GM23248 (cell line): ENCODE data around the gene GAMT. TPM values are rescaled to one million over a fixed set of nuclear protein-coding genes. Genes with fewer than 3 reads are reported as not detected.

ENCODE experiments used
- DNase-seq: peaks from one replicate; pipeline ENCODE4 v3.0.0-alpha.2; 2015
- H2AFZ ChIP-seq: fragments of 200-600 bp; sonication (generic); 2 replicates; pipeline ENCODE4 v1.6.1; 2016; ENCODE audit warnings: antibody characterized with exemption
- H3F3A ChIP-seq: fragments of 200-600 bp; sonication (generic); 2 replicates; pipeline ENCODE4 v1.6.1; 2016; ENCODE audit warnings: mild to moderate bottlenecking, antibody characterized with exemption, mixed run types; ENCODE audit not compliant: insufficient read depth
- H3K27ac ChIP-seq: fragments of 200-600 bp; sonication (generic); 2 replicates; pipeline ENCODE4 v1.5.1; 2016; ENCODE audit warnings: mild to moderate bottlenecking
- H3K27me3 ChIP-seq: fragments of 200-600 bp; sonication (generic); replicated peaks from 2 replicates; pipeline ENCODE4 v1.6.1; 2016; ENCODE audit warnings: mild to moderate bottlenecking; ENCODE audit not compliant: insufficient read depth
- H3K36me3 ChIP-seq: fragments of 200-600 bp; sonication (generic); 2 replicates; pipeline ENCODE4 v1.6.1; 2016; ENCODE audit warnings: low read depth, mild to moderate bottlenecking
- H3K4me1 ChIP-seq: fragments of 200-600 bp; sonication (generic); 2 replicates; pipeline ENCODE4 v1.6.1; 2016; ENCODE audit warnings: mild to moderate bottlenecking; ENCODE audit not compliant: insufficient read depth
- H3K4me2 ChIP-seq: fragments of 200-600 bp; sonication (generic); one replicate; pipeline ENCODE4 v1.6.1; 2016; ENCODE audit warnings: mild to moderate bottlenecking; ENCODE audit not compliant: unreplicated experiment
- H3K4me3 ChIP-seq: fragments of 200-600 bp; sonication (generic); 2 replicates; pipeline ENCODE4 v1.5.1; 2016; ENCODE audit warnings: mild to moderate bottlenecking
- H3K79me2 ChIP-seq: fragments of 200-600 bp; sonication (generic); 2 replicates; pipeline ENCODE4 v1.6.1; 2016; ENCODE audit warnings: mild to moderate bottlenecking; ENCODE audit not compliant: insufficient read depth
- H3K9ac ChIP-seq: fragments of 200-600 bp; sonication (generic); 2 replicates; pipeline ENCODE4 v1.6.1; 2016; ENCODE audit warnings: mild to moderate bottlenecking
- H3K9me2 ChIP-seq: fragments of 200-600 bp; sonication (generic); 2 replicates; pipeline ENCODE4 v1.6.1; 2016; ENCODE audit warnings: mixed run types, mild to moderate bottlenecking, moderate library complexity; ENCODE audit not compliant: insufficient read depth
- H3K9me3 ChIP-seq: fragments of 200-600 bp; sonication (generic); one replicate; pipeline ENCODE4 v1.6.1; 2017; ENCODE audit warnings: low read depth
- H4K20me1 ChIP-seq: fragments of 200-600 bp; sonication (generic); 2 replicates; pipeline ENCODE4 v1.6.0; 2016; ENCODE audit not compliant: insufficient read depth
- EZH2 ChIP-seq: fragments of 200-600 bp; sonication (generic); IDR thresholded peaks from 2 replicates; pipeline ENCODE4 v1.6.1; 2018; ENCODE audit warnings: antibody characterized with exemption, mild to moderate bottlenecking; ENCODE audit not compliant: insufficient read depth, poor library complexity, severe bottlenecking
- EZH2phosphoT487 ChIP-seq: fragments of 200-600 bp; sonication (generic); IDR thresholded peaks from 2 replicates; pipeline ENCODE4 v1.6.1; 2018; ENCODE audit warnings: antibody characterized with exemption, moderate library complexity, mild to moderate bottlenecking, low read depth; ENCODE audit not compliant: insufficient read depth
- WGBS, 2 experiments: methylation state at CpG; one replicate each; pipeline ENCODE4 v1.1.6; 2015 to 2017; ENCODE audit warnings: low lambda C conversion rate in 2 of 2, low coverage in 1 of 2; ENCODE audit errors: missing lambda C conversion rate in 2 of 2; 5-methylcytosine and 5-hydroxymethylcytosine counted together
- in situ Hi-C: fragments of 300-500 bp; cut with MboI; formaldehyde crosslinking; loops from 2 replicates; pipeline ENCODE4 v1.15.0; 2020
- polyA plus RNA-seq: library from polyadenylated mRNA; unstranded; fragments of >200 nt; fragmentation: Nextera tagmentation; extraction: Ambion mirVana; gene quantifications from 2 replicates; pipeline ENCODE4 v1.2.1, GENCODE V29; 2016
- total RNA-seq: library from RNA; depleted of rRNA; stranded (reverse); fragments of >200 nt; shearing (Covaris generic); gene quantifications from 2 replicates; pipeline ENCODE4 v1.2.3, GENCODE V29; 2014; rRNA removed

The GAMT gene
- total and polyA plus RNA-seq, 2 experiments from 2014 or later, result 43.1 to 43.7 TPM

- WGBS, 2 experiments, result 74 to 76% methylated on average over 21 of the region's 21 CpGs
- H3K4me3 ChIP-seq, result no peak overlapping the region
Observed at GRCh38 chr19:1351381-1351851, 49.9 kb downstream of the GAMT start.

GRCh38 chr19:1350867-1351266 lies 50.5 kb downstream of the GAMT start:
- no peak for TF ChIP-seq EZH2phosphoT487
- no peak for TF ChIP-seq EZH2
- WGBS, 2 experiments, result 64 to 66% methylated on average over 5 of the region's 5 CpGs
- Histone ChIP-seq H3K4me2 (no peak overlapping the region), H3K27ac (no peak overlapping the region), H3K9me2 (no peaks in the 10 kb centered on the region), H3K36me3 (no peaks in the 10 kb centered on the region), H2AFZ (no peak overlapping the region), H3K79me2 (peaks cover 9% of the 10 kb centered on the region; the same call in 1 of the 2 replicates), H3K4me1 (0 out of 2 replicates have a peak, but pooled peaks cover 5% of the 10 kb centered on the region), H4K20me1 (no peaks in the 10 kb centered on the region), H3K4me3 (no peak overlapping the region), H3K27me3 (no peaks in the 10 kb centered on the region), H3K9ac (no peak overlapping the region), H3F3A (peaks cover 5% of the 10 kb centered on the region; the same call in 1 of the 2 replicates), H3K9me3 (no peaks in the 10 kb centered on the region)
- in situ Hi-C loops, result no loop called here
- no peak for DNase-seq

More at GRCh38 chr19:1351381-1351851, 49.9 kb downstream of the GAMT start:
- no peaks in the 10 kb centered on the region for H3K9me2 ChIP-seq
- TF ChIP-seq EZH2 (no peak), EZH2phosphoT487 (no peak)
- H3K4me2 ChIP-seq, result no peak overlapping the region
- H3K27me3 ChIP-seq, result no peaks in the 10 kb centered on the region
- H3K9ac ChIP-seq, result no peak overlapping the region
- no peaks in the 10 kb centered on the region for H3K9me3 ChIP-seq
- in situ Hi-C loops, result no loop called here
- no peaks in the 10 kb centered on the region for H4K20me1 ChIP-seq
- H3K4me1 ChIP-seq, result peaks cover 9% of the 10 kb centered on the region
- H3K27ac ChIP-seq, result no peak overlapping the region
- H2AFZ ChIP-seq, result no peak overlapping the region
- peaks cover 14% of the 10 kb centered on the region for H3K79me2 ChIP-seq
- H3K36me3 ChIP-seq, result no peaks in the 10 kb centered on the region
- DNase-seq, result no peak
- H3F3A ChIP-seq, result peaks cover 9% of the 10 kb centered on the region; the same call in 1 of the 2 replicates

GRCh38 chr19:1349211-1349610 lies 52.1 kb downstream of the GAMT start:
- Histone ChIP-seq H4K20me1 (no peaks in the 10 kb centered on the region), H3F3A (peaks cover 5% of the 10 kb centered on the region; the same call in 1 of the 2 replicates), H3K4me2 (no peak overlapping the region), H3K27ac (no peak overlapping the region), H2AFZ (no peak overlapping the region), H3K79me2 (no peaks in the 10 kb centered on the region), H3K9me2 (no peaks in the 10 kb centered on the region), H3K9ac (no peak overlapping the region), H3K4me3 (no peak overlapping the region), H3K36me3 (no peaks in the 10 kb centered on the region), H3K4me1 (0 out of 2 replicates have a peak, but pooled peaks cover 5% of the 10 kb centered on the region), H3K9me3 (no peaks in the 10 kb centered on the region), H3K27me3 (no peaks in the 10 kb centered on the region)
- no peak for DNase-seq
- TF ChIP-seq EZH2phosphoT487 (no peak), EZH2 (no peak)
- in situ Hi-C loops, result no loop called here
- WGBS, 2 experiments, result 82 to 83% methylated on average over 18 of the region's 18 CpGs

Other genes starting within 250 kb of the GAMT start
- gene SBNO2, start 227.3 kb downstream of the GAMT start, total RNA-seq, result 64.5 and 70.4 TPM in 2 replicates
- gene SBNO2, start 227.3 kb downstream of the GAMT start, polyA plus RNA-seq, result 7.5 and 11.9 TPM in 2 replicates
- 64.1 and 66.5 TPM in 2 replicates for gene STK11, start 195.8 kb downstream of the GAMT start, total RNA-seq
- gene STK11, start 195.8 kb downstream of the GAMT start, polyA plus RNA-seq, result 4.3 and 4.6 TPM in 2 replicates
- gene CBARP, start 163.5 kb downstream of the GAMT start, total RNA-seq, result 2.7 and 4.5 TPM in 2 replicates
- gene CBARP, start 163.5 kb downstream of the GAMT start, polyA plus RNA-seq, result 0.29 and 0.41 TPM in 2 replicates
- 27.4 and 38.9 TPM in 2 replicates for gene ATP5F1D, start 159.8 kb downstream of the GAMT start, total RNA-seq
- gene ATP5F1D, start 159.8 kb downstream of the GAMT start, polyA plus RNA-seq, result 287 and 290 TPM in 2 replicates
- 9.4 and 18.5 TPM in 2 replicates for gene MIDN, start 153.0 kb downstream of the GAMT start, total RNA-seq
- 3.1 and 4.0 TPM in 2 replicates for gene MIDN, start 153.0 kb downstream of the GAMT start, polyA plus RNA-seq
- 239 and 392 TPM in 2 replicates for gene CIRBP, start 132.2 kb downstream of the GAMT start, total RNA-seq
- 163 and 185 TPM in 2 replicates for gene CIRBP, start 132.2 kb downstream of the GAMT start, polyA plus RNA-seq
- 61.5 and 84.5 TPM in 2 replicates for gene FAM174C, start 126.0 kb downstream of the GAMT start, total RNA-seq
- 67.8 and 81.6 TPM in 2 replicates for gene FAM174C, start 126.0 kb downstream of the GAMT start, polyA plus RNA-seq
- not detected in 2 replicates for gene EFNA2, start 115.7 kb downstream of the GAMT start, total RNA-seq
- not detected in 2 replicates for gene EFNA2, start 115.7 kb downstream of the GAMT start, polyA plus RNA-seq
- 64.1 and 67.1 TPM in 2 replicates for gene NDUFS7, start 17.6 kb downstream of the GAMT start, total RNA-seq
- gene NDUFS7, start 17.6 kb downstream of the GAMT start, polyA plus RNA-seq, result 173 and 177 TPM in 2 replicates
- 56.6 and 59.4 TPM in 2 replicates for gene DAZAP1, start 6.0 kb upstream of the GAMT start, total RNA-seq
- 11.0 and 12.8 TPM in 2 replicates for gene DAZAP1, start 6.0 kb upstream of the GAMT start, polyA plus RNA-seq
- gene RPS15, start 36.9 kb upstream of the GAMT start, total RNA-seq, result 1,256 and 1,289 TPM in 2 replicates
- gene RPS15, start 36.9 kb upstream of the GAMT start, polyA plus RNA-seq, result 921 and 947 TPM in 2 replicates
- 0.11 TPM in 1 of 2 replicates, not detected in the other for gene APC2, start 48.6 kb upstream of the GAMT start, total RNA-seq
- 0.10 and 0.11 TPM in 2 replicates for gene APC2, start 48.6 kb upstream of the GAMT start, polyA plus RNA-seq
- gene C19orf25, start 77.7 kb upstream of the GAMT start, total RNA-seq, result 35.9 and 40.2 TPM in 2 replicates
- 33.2 and 34.7 TPM in 2 replicates for gene C19orf25, start 77.7 kb upstream of the GAMT start, polyA plus RNA-seq
- gene PCSK4, start 88.8 kb upstream of the GAMT start, total RNA-seq, result 0.13 and 0.76 TPM in 2 replicates
- 0.28 and 0.43 TPM in 2 replicates for gene PCSK4, start 88.8 kb upstream of the GAMT start, polyA plus RNA-seq
- 2.9 and 3.0 TPM in 2 replicates for gene REEP6, start 89.6 kb upstream of the GAMT start, total RNA-seq
- gene REEP6, start 89.6 kb upstream of the GAMT start, polyA plus RNA-seq, result 4.0 and 4.3 TPM in 2 replicates
- 21.1 and 31.7 TPM in 2 replicates for gene ADAMTSL5, start 111.5 kb upstream of the GAMT start, total RNA-seq
- gene ADAMTSL5, start 111.5 kb upstream of the GAMT start, polyA plus RNA-seq, result 19.3 and 23.3 TPM in 2 replicates
- gene PLK5, start 122.5 kb upstream of the GAMT start, total RNA-seq, result not detected in 2 replicates
- gene PLK5, start 122.5 kb upstream of the GAMT start, polyA plus RNA-seq, result not detected in 2 replicates
- 50.3 and 50.6 TPM in 2 replicates for gene MEX3D, start 166.8 kb upstream of the GAMT start, total RNA-seq
- gene MEX3D, start 166.8 kb upstream of the GAMT start, polyA plus RNA-seq, result 2.6 and 3.0 TPM in 2 replicates
- 134 and 153 TPM in 2 replicates for gene MBD3, start 191.3 kb upstream of the GAMT start, total RNA-seq
- gene MBD3, start 191.3 kb upstream of the GAMT start, polyA plus RNA-seq, result 24.5 and 26.4 TPM in 2 replicates
- 49.3 and 53.0 TPM in 2 replicates for gene UQCR11, start 203.9 kb upstream of the GAMT start, total RNA-seq
- 669 and 684 TPM in 2 replicates for gene UQCR11, start 203.9 kb upstream of the GAMT start, polyA plus RNA-seq